Measurements from ENCODE around the gene ZFPM1.

Gene ZFPM1

DNA sequence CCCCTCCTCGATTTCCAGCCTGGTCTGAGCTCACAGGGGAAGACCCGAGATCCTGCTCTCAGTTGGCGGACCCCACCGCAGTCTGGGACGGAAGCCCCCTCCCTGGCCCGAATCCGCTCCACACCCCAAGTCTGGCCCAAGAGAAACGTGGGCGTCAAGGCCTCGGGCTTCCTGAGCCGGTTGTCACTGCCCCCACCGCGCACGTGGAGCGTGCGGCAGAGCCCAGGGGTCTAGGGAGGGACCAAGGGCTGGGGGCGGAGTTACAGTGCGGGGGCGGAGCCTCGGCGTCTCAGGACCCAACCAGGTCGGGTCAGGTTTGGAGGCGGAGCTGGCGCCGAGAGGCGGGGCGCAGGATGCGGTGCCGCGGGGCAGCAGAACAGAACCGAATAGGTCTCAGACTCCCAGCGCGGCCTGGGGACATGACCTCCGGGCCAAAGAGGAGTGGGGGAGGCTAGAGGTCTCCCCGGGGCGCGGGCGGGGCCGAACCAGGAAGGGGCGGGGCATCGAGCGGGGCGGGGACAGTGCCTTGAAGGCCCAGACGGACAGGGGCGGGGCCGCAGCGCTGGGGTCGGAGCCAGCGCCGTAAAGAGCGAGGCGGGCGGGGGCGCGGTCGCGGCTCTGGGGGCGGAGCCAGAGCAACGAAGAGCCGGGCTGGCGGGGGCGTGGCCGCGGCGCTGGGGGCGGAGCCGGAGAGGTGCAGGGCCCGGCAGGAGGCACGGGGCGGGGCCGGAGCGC is 431 bp upstream of the ZFPM1 start:
- DNase-seq = peak; percentile 82 to 89

DNA sequence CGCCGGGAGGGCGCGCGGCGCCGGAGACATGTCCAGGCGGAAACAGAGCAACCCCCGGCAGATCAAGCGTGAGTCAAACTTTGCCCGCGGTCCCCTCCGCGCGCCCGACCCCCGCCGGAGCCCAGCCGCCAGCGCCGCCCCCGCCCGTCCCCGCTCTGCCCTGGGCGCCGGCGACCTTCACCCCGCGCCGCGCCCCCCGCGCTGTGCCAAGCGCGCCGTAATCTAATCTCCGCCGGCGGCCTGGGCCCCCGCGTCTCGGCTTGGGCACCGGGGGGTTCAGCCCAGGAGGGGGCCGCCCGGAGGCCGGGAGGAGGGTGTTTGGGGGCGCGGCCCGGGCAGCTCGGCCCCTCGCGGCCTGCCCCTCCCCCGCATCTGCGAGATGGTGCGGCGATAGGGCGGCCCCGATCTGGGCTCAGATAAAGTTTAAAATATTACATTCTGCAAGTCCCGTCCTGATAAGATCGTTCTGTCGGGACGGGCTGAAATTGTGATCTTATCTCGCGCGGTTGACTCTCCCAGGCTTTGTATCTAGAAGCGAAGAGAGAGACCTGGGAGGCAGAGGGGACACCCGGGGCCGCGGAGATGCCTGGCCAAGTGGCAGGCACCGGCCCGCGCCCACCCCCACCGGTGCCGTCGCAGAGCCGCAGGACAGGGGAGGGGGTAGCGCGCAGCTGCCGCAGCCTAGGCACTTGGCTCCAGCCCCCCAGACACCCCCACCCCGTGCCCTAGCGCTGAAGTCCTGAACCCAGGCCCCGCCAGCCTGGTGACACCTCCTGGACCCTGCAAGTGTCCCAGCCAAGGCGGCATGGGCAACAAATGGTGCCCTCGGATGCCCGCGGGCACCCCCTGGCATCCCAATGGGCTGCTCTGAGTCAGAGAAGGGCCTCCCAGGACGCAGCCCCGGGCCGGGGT is 787 bp downstream of the ZFPM1 start:
- peak in 1 of 2 experiments; percentile 18 for DNase-seq

DNA sequence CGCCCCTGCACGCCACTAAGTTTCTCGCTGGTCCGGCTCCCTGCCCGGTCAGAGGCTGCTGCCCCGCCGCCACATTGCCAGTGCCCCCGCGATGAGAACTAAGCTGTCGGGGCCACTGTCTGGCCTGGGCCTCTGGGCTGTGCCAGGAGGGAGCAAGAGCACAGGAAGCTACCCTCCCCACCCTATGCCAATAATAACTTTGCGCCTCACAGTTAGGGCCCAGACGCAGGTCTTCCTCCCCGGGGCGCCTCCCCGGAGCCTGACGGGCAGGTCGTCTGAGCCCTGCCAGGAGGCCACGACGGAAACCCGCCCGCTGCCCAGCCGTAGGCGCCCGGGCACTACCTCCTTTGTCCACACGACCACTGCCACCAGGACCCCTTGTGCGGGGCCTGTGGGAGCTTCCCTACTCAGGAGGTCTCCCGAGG is 1.5 kb downstream of the ZFPM1 start:
- DNase-seq = no peak

DNA sequence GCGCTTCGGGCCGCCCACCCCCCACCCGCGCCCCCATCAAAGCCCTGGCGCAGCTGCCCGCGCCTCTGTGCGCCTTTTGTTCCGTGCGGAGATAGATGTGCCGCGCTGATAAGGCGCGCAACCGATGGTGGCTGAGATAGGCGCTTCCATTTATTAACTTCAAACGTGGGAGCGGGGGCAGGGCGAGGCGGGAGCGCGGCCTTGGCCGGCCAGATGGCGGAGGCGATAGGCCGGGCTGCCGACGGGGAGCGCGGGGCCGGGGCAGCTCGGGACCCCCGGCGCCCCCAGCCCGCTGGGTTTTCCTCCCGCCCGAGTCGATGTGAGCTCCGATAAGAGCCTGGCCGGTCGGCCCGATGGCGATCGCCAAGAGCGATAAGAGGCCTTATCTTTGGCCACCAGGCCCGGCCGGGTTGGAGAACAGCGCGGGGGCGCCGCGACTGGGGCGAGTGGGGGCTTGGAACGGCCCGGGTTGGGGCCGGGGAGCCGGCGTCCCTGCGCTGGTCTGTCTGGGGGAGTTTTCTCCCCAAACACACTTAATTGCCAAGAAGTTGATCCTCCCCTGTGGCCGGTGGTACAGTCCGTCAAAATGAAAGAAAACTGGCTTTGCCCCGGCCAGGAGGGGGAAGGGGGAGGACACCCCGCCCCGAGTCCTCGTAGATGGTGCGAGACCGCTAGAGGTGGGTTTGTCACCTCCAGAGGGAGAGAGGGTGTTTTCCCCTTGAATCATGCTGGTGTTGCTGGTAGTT is 2.7 kb downstream of the ZFPM1 start:
- peak; percentile 27 to 31 for DNase-seq

DNA sequence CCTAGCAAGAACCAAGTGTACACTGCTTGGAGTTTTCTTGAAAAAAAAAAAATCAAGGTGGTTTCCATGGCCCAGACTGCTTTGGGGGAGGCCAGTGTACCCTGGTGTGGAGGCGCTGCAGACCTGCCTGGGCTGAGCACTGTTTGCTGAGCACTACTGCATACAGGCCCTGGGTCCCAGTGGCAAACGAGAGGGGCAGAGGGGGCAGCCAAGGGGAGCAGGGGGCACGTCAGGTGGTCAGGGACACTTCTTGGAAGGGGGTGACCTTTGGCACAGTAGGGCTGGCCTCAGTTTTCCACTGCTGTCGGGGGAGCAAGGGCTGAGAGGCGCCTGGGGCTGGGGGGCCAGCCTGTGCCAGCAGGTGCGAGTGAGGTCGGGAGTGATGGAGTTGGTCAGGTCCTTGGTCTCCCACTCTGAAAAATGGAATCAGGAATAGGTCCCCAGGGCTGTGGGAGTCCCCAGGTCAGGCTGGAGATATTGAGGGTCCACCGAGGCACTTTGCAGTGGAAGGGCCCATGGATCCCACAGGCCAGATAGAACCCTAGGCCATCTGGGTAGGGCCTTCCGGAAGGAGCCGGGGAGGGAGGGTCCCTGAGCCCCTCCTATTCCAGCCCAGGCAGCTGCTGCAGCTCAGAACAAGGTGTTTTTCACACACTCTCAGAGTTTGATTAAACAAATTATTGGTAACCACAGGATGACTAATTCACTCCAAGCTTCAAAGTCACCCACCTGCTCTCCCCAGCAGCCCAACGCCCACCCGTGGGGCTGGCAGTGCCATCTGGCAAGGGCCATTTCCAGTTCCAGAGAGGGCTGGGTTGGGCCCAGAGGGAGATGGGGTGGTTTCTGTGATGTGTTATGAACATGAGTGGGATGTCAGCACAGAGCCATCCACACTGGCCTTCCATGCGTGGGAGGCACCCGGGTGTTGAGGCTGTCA is 3.5 kb downstream of the ZFPM1 start:
- no peak for DNase-seq

DNA sequence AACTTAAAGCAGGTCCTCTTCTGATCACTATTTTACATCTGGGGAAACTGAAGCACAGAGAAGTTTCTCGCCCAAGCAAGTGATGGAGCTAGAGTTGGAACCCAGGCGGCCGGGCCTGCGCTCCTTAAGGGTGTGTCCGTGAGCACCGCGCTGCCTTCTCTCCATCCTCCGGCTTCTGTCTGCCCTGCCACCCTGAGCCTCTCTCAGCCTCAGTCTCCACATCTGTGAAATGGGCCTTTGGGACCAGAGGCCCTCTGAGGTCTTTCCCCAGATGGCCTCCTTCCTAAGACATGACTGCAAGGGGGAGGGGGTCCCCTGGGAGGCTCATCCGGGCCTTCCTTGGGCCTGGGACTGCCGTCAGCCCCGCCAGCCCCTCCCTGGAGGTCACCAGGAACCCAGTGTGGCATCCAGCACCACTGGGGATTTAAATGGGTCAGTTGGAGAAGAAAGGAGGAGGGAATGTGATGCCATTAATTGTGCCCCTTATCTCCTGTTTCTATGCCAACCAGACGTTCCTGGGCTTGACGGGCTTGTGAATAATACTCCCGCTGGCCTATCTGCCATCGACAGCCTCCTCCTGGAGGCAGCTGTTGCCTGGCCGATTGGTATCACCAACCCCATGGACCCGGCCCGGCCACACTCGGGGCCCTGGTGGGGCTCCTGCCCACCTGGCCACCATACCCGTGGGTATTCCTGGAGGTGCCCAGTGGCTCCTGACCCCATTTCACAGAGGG is 5.1 kb downstream of the ZFPM1 start:
- DNase-seq = no peak

DNA sequence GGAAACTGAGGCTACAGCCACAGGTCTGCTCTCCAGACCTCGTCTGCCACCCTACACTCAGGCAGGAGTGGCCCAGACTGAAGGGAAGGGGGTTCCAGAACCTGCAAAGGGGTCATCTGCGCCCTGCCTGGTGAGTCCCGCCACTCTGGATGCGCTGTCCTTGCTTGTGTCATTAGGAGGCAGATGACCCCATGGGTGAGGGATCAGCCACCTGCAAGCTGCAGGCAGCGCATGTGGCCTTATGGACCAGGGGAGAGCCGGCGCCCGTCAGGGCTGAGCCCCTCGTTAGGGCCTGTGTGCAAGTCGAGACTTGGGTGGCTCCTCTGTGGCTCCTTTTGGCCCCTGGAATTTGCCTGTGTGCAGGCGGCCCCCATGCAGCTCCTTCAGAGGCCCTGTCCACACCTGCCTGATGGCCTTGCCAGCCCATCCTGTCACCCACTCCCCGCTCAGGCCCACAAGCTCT is 5.7 kb downstream of the ZFPM1 start:
- no peak for DNase-seq

DNA sequence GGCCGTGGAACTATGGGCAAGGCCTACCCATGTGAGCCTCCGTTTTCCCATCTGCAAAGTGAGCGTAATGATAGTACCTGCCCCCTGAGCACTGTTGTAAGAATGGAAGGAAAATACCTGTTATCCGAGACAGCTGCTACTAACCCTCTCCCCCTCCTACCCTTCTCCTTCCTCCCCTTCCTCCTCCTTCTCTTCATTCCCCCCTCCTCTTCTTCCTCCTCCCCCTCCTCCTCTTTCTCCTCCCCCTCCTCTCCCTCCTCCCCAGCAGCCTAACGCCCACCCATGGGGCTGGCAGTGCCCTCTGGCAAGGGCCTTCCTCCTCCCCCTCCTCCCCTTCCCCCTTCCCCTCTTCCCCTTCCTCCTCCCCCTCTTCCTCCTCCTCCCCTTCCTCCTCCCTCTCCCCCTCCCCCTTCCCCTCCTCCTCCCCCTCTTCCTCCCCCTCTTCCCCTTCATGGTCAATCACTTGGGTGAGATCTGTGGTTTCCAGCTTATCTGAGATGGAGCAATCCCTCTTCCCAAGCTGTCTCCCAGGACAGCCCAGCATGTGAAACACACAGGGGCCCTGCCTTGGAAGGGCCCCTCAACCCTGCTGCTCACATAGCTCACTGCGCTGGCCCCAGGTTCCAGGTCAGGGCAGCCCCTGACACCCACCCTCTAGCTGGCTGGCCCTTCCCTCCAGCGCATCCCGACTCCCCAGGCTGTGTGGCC is 6.4 kb downstream of the ZFPM1 start:
- DNase-seq = no peak

DNA sequence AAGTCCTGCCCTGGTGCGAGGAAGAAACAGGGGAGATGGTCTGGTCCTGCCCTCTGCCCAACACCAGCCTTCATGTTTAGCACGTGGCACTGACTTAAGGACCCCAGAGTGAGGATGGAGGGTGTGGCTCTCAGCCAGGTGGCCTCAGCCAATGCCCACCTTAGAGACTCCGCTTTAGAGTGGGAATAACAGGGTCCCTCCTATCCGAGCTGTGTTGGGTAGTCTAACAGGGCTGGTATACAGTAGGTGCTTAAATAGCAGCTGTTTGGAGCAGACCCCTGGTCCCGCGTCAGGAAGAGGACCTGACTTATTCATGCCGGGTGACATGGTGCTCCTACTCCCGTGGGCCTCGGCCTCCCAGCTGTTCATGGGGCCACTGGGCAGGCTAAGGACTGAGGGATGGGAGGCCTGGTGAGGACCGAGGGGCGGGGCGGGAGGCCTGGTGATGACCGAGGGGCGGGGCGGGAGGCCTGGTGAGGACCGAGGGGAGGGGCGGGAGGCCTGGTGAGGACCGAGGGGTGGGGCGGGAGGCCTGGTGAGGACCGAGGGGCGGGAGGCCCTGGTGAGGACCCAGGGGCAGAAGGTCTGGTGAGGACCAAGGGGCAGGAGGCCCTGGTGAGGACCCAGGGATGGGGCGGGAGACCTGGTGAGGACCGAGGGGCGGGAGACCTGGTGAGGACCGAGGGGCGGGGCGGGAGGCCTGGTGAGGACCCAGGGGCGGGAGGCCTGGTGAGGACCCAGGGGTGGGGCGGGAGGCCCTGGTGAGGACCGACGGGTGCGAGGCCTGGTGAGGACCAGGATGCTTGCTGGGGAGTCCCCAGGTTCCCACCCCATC is 7.6 kb downstream of the ZFPM1 start:
- DNase-seq = no peak

DNA sequence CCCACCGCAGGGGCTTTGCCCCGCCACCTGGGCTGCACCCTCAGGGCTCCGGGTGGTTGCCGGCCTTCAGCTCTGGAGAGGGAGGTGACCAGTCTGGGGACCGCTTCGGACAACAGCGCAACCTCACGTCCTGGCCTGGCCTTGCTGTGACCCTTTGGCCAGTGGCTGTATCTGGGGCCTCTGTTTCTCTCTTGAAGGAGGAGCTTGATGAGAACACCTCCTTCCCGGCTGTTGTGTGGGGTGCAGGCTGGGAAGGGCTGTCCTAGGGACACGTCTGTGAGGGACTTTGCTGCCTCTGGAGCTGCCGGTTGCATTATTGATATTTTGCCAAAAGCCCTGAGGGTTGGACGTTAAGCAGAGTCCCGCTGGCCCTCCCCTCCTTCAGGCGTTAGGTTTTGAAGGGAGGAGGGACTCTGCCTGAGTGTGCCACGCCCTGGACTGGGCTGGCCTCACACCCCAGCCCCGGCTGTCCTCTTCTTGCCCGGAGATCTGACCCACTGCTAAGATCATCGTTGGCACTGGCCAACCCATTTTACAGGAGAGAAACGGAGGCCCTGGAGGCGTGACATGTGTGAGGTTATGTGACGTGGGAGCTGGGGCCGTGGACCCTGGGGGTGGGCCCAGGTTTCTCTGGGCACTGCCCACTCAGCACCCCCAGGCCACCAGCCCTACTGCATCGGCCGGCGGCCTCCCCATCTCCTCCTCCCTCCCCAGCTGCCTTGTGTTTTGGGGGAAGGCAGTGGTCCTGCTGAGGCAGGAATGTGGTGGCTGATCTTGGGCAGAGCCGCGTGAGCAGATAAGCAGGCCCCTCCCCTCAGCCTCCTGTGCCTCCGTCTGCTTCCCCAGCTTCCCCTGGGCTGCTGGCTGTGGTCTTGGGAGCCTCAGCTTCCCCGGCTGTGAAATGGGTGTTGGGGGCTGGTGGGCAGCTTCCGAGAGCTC is 8.5 kb downstream of the ZFPM1 start:
- peak in 1 of 2 experiments; percentile 5 for DNase-seq

DNA sequence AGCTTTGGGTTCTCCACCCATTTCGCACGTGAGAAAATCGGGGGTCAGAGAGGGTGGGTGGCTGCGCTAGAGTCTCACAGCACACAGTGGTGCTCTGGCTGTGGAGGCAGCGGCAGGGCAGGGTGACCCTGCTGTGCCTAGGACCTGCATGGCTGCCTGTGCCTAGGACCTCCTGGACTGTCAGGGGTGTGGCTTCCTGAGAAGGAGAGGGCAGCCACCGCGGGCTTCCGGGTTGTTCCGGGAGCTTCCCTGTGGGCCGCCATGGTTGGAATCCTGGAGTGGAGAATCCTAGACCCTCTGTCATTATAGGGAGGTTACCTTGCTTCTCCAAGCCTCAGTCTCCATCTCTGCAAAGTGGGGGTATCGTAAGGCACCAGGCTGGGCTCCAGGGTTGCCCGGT is 9.3 kb downstream of the ZFPM1 start:
- DNase-seq = no peak

DNA sequence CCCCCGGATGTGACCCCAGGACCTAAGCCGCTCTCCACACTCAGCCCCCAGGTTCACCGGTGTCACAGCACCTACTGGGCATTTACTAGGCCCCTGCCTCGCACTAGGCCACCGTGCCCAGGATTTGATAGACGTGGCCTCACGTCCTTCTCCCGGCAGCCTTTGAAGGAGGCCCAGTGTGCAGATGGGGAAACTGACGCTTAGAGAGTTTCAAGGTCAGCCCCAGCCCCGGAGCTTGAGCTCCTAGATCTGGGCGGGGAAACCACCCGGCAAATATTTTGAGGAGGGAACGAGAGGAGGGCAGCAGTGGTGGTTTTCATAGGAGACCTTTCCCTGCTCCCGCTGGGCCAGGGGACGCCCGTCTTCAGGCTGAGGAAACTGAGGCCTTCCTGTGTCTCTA is 10.3 kb downstream of the ZFPM1 start:
- no peak for DNase-seq

DNA sequence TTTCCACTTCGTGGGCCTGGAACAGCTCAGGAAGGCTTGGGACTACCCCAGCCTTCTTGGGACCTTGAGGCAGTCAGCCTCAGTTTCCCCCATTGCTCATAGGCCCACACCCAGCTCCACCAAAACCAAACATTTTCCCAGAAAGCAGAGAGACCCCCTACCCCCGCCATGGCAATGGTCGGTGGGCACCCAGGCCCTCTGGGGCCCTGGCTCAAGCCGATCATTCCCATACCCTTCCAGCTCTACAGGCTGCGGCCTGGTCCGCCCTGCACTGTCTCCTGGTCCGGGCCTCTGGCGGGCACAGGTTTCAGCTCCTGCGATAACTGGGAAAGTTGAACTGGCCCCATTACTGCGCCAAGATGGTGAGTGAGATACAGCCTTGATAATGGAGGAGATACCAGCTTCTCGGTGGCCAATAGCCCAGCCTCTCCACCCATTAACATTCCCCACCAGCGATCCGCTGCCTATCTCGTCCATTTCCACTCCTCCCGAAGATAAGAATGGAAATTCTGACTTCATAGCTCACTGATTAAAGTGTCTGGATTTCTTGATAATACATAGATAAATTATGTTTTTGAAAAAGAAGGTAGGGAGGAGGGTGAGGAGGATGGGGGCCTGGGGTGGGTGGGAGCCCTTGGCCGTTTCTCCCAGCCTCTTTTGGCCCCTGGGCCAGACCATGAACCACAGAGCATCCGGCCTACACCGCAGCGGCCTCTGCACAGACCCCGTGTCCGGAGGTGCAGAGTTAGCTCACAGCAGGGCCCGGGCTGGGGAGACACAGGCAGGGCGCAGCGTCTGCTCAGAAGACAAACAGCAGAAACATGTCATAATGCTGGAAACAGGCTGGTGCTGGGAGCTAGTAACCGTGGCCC is 11.6 kb downstream of the ZFPM1 start:
- DNase-seq = peak; percentile 41 to 57

DNA sequence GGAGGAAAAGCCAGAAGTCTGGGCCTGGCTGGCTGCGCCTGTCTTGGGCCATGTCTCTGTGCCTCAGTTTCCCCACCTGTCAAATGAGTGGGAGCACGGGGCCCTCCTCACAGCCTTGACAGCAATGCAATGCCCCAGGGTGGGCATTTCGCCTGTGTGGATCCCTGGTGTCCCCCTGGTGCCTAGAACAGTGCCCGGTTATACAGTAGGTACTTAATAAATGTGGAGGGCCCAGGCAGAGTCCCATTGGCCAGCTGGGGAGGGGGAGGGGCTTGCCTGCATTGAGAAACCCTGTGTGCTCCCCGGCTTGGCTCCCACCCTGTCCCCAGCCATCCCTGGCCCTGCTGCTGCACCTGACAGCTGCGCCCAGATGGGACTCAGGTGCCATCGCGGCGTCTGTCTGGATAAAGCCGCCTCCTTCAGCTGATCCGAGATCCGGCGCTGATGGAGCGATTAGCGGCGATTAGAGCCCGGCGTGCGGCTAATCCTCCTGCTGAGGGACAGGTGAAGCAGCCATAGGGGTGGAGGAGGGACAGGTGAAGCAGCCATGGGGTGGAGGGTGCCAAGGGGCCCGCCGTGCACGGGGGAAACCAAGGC is 12.4 kb downstream of the ZFPM1 start:
- no peak for DNase-seq

DNA sequence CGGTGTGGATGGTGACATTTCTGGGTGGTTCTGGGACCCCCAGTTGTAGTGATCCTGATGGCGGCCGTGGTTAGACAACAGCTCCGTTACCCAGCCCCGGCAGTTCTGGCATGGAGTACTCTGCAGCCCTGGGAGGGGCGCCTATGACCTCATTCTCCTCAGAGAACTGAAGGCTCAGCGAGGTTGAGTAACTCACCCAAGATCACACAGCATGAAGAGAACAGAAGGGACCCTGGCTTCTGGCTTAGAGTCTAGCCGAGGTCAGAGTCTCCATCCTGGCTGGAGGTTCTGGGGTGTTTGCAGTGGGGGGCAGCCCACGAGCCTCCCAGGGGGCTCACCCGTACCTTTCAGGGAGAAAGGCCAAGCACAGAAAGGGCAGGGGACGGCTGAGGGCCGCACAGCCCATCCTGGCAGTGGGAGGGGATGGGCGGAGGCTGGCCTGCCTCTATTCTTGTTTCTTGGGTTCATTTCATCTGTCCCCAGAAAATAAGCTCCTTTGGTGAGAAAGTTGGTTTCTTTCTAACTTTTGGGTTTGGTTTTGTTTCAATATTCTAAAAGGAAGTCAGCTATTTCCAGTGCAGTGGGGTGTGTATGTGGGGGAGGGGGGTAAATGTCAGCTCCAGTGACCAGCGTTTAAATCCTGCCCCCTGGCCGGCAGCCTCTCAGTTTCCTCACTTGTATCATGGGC is 13.2 kb downstream of the ZFPM1 start:
- no peak for DNase-seq

DNA sequence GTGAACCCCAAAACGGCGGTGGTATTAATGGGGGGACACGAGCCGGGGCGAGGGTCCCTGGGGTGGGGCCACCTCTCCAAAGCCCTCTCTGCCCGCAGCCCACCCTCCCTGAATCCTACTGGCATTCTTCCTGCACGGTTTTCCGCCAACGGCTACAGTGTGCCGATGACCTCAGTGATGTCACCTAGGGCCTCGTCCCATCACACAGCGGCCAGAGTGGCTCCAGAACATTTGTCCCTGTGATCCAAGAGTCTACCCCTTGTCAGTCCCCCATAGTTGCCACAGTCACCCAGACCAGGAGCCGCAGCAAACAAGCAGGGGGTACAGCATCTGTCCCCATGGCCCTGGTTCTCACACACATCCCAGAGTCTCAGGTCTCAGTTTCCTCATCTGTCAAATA is 13.9 kb downstream of the ZFPM1 start:
- no peak for DNase-seq

DNA sequence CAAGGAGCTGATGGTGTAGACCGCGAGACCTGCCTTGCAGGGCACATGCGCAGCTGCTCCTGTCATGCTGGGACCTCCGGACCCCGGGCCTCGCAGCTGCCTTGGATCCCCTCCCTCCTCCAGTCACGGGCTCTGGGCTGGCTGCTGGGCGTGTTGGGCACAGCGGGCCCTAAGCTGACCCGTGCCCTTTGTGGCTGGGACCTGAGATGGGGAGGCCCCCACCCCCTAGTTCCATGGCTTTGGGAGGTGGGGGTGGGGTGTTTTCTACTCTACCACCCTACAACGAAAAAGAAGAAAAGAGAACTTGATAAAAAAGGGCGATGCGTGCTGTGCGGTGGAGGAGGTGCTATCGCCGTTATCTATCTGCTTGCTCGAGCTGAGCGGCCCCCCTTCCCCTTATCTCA is 14.5 kb downstream of the ZFPM1 start:
- no peak for DNase-seq
